Activated CD8-positive, alpha-beta memory T cell treated with anti-CD3 and anti-CD28 coated beads, Interleukin-2, amount 50 U/mL, for 48 hours (primary cell): ENCODE measurements around the gene DOCK3.

Experiments
- DNase-seq: peaks from one replicate; pipeline ENCODE4 v3.0.0-alpha.2; 2020

The DOCK3 gene

GRCh38 chr3:50674349-50675178, at the start of gene DOCK3:
Gene DOCK3 (plus strand): TSS chr3:50674927. CDS start chr3:50675264, 337 bp downstream.
- peak; percentile 84 for DNase-seq

- DNase-seq, result no peak
Measured at GRCh38 chr3:50625231-50626182, 49.2 kb upstream of the DOCK3 start.

GRCh38 chr3:50626401-50626800, 48.3 kb upstream of the DOCK3 start:
- DNase-seq, result no peak

GRCh38 chr3:50627407-50628051, 47.2 kb upstream of the DOCK3 start:
- no peak for DNase-seq

GRCh38 chr3:50628601-50629000, 46.1 kb upstream of the DOCK3 start:
- no peak for DNase-seq

GRCh38 chr3:50630394-50630793, 44.3 kb upstream of the DOCK3 start:
- DNase-seq, result no peak

GRCh38 chr3:50630877-50631276, 43.9 kb upstream of the DOCK3 start:
- no peak for DNase-seq

GRCh38 chr3:50632450-50632849, 42.3 kb upstream of the DOCK3 start:
- DNase-seq, result no peak

- no peak for DNase-seq
Measured at GRCh38 chr3:50633230-50633790, 41.4 kb upstream of the DOCK3 start.

GRCh38 chr3:50635066-50635465, 39.7 kb upstream of the DOCK3 start:
- DNase-seq, result no peak

GRCh38 chr3:50637011-50637410, 37.7 kb upstream of the DOCK3 start:
- no peak for DNase-seq

- no peak for DNase-seq
Measured at GRCh38 chr3:50637945-50638344, 36.8 kb upstream of the DOCK3 start.

- no peak for DNase-seq
Measured at GRCh38 chr3:50639055-50639494, 35.7 kb upstream of the DOCK3 start.

- no peak for DNase-seq
Measured at GRCh38 chr3:50642382-50642781, 32.3 kb upstream of the DOCK3 start.

GRCh38 chr3:50644561-50644960, 30.2 kb upstream of the DOCK3 start:
- no peak for DNase-seq

- DNase-seq, result no peak
Measured at GRCh38 chr3:50645378-50645777, 29.3 kb upstream of the DOCK3 start.

- DNase-seq, result no peak
Measured at GRCh38 chr3:50648313-50648712, 26.4 kb upstream of the DOCK3 start.

- DNase-seq, result no peak
Measured at GRCh38 chr3:50648944-50649343, 25.8 kb upstream of the DOCK3 start.

- no peak for DNase-seq
Measured at GRCh38 chr3:50649451-50649931, 25.2 kb upstream of the DOCK3 start.

- no peak for DNase-seq
Measured at GRCh38 chr3:50650018-50650417, 24.7 kb upstream of the DOCK3 start.

GRCh38 chr3:50651445-50651844, 23.3 kb upstream of the DOCK3 start:
- DNase-seq, result no peak

- DNase-seq, result no peak
Measured at GRCh38 chr3:50651920-50652529, 22.7 kb upstream of the DOCK3 start.
